Limb (tissue), 2 donors: ENCODE measurements around the gene CMTM1.

Source experiments
- DNase-seq, 2 donors: peaks; one replicate each; pipeline ENCODE4 v3.0.0-alpha.2; 2016; ENCODE audit errors: extremely low spot score in 2 of 2

CMTM1 gene

GRCh38 chr16:66538910-66539309, 27.3 kb upstream of the CMTM1 start:
- no peak for DNase-seq

GRCh38 chr16:66539623-66540469, 26.4 kb upstream of the CMTM1 start:
- no peak for DNase-seq

- DNase-seq = no peak
These were observed 24.6 kb upstream of the CMTM1 start for GRCh38 chr16:66541388-66542355.

GRCh38 chr16:66542396-66542795, 23.8 kb upstream of the CMTM1 start:
- DNase-seq = no peak

- no peak for DNase-seq
These were observed 22.7 kb upstream of the CMTM1 start for GRCh38 chr16:66543541-66543940.

- DNase-seq = no peak
These were observed 22.1 kb upstream of the CMTM1 start for GRCh38 chr16:66544016-66544757.

- no peak for DNase-seq
These were observed 18.9 kb upstream of the CMTM1 start for GRCh38 chr16:66547101-66547989.

GRCh38 chr16:66548068-66548467, 18.2 kb upstream of the CMTM1 start:
- DNase-seq = no peak

- DNase-seq = no peak
These were observed 17.4 kb upstream of the CMTM1 start for GRCh38 chr16:66548868-66549267.

- peak; percentile 75 to 91 for DNase-seq
These were observed 16.7 kb upstream of the CMTM1 start, which contains the start of gene TK2 for GRCh38 chr16:66549284-66550131. TSS of gene TK2 (minus strand) at chr16:66550122. CDS start at chr16:66550061, 61 bp downstream.

- peak in 1 of 2 donors; percentile 47 for DNase-seq
These were observed 14.9 kb upstream of the CMTM1 start for GRCh38 chr16:66551348-66551759.

GRCh38 chr16:66551788-66552285, 14.4 kb upstream of the CMTM1 start:
- no peak for DNase-seq

GRCh38 chr16:66552286-66553177, 13.7 kb upstream of the CMTM1 start, which contains the start of gene CKLF:
TSS of gene CKLF (plus strand) at chr16:66552576. CDS start at chr16:66552716, 140 bp downstream.
- DNase-seq = peak; percentile 94 to 95

- no peak for DNase-seq
These were observed 13.0 kb upstream of the CMTM1 start for GRCh38 chr16:66553223-66553622.

- no peak for DNase-seq
These were observed 12.2 kb upstream of the CMTM1 start for GRCh38 chr16:66554021-66554420.

GRCh38 chr16:66554495-66554894, 11.7 kb upstream of the CMTM1 start:
- DNase-seq = no peak

GRCh38 chr16:66560107-66560506, 6.1 kb upstream of the CMTM1 start:
- DNase-seq = no peak
